Thymus (tissue), 11 donors: ENCODE results near the gene DCPS. TPM values are rescaled to one million over a fixed set of nuclear protein-coding genes. Genes with fewer than 3 reads are reported as not detected.

Experiments
- DNase-seq, 9 donors: peaks; one replicate each; pipeline ENCODE4 v3.0.0-alpha.2; 2013; ENCODE audit warnings: low spot score in 9 of 9, low read depth in 6 of 9, missing footprints in 1 of 9
- H3K27ac ChIP-seq, 2 donors: one replicate each; pipeline ENCODE4 v1.5.1; 2013; ENCODE audit warnings: control low read depth in 1 of 2, low read depth in 1 of 2, low read length in 1 of 2, mild to moderate bottlenecking in 1 of 2, moderate library complexity in 1 of 2
- H3K27me3 ChIP-seq, 2 donors: one replicate each; pipeline ENCODE4 v1.5.1; 2013; ENCODE audit warnings: low read length in 1 of 2; ENCODE audit not compliant: control insufficient read depth in 2 of 2, insufficient read depth in 1 of 2
- H3K36me3 ChIP-seq, 2 donors: one replicate each; pipeline ENCODE4 v1.5.1; 2013; ENCODE audit warnings: low read length in 1 of 2, mild to moderate bottlenecking in 1 of 2, moderate library complexity in 1 of 2; ENCODE audit not compliant: control insufficient read depth in 2 of 2, insufficient read depth in 2 of 2
- H3K4me1 ChIP-seq, 2 donors: one replicate each; pipeline ENCODE4 v1.5.1; 2013; ENCODE audit warnings: low read length in 2 of 2; ENCODE audit not compliant: control insufficient read depth in 2 of 2, insufficient read depth in 2 of 2
- H3K4me3 ChIP-seq, 2 donors: one replicate each; pipeline ENCODE4 v1.5.1; 2013; ENCODE audit warnings: low read length in 2 of 2, control low read depth in 1 of 2, mild to moderate bottlenecking in 1 of 2
- H3K9me3 ChIP-seq, 2 donors: one replicate each; pipeline ENCODE4 v1.5.1; 2013; ENCODE audit warnings: low read length in 1 of 2, mild to moderate bottlenecking in 1 of 2; ENCODE audit not compliant: control insufficient read depth in 2 of 2, insufficient read depth in 1 of 2
- WGBS: extraction: QIAGEN DNeasy Blood & Tissue Kit; methylation state at CpG from one replicate; pipeline ENCODE4 v1.1.7; 2013; 5-methylcytosine and 5-hydroxymethylcytosine counted together
- polyA plus RNA-seq: library from polyadenylated mRNA; stranded (reverse); fragments of 200-250 nt; gene quantifications from one replicate; pipeline ENCODE4 v1.2.3, GENCODE V29; 2013
- total RNA-seq: library from RNA; stranded (reverse); fragments of 120-200 nt; gene quantifications from one replicate; pipeline ENCODE4 v1.2.4, GENCODE V29; 2013
- donor health status: healthy.

DCPS gene
- total and polyA plus RNA-seq, 2 donors: 17.2 TPM

DNA sequence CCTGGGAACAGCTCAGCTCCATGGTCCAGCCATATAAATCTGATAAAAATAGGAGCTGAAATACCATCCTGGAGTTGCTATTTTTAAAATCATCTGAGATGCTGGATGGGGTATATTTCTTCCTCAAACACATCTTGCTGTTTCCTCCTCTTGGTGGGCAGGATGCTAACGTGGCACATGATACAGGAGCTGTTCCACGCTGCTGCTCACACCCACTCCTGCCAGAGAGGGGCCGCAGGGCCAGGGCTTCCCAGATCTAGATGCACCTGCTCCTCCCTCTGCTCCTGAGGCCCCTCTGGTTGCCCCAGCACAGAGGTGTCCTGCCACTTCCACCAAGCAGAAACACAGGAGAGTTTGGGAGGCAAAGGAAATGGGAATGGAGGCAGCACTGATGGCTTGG lies 48.3 kb downstream of the DCPS start:
- Histone ChIP-seq H3K27ac (no peak overlapping the region), H3K4me1 (peaks cover 9 to 47% of the 10 kb centered on the region in 2 donors), H3K27me3 (peaks cover 0 to 2% of the 10 kb centered on the region in 2 donors), H3K4me3 (no peak overlapping the region), H3K36me3 (peaks cover 0 to 6% of the 10 kb centered on the region in 2 donors), H3K9me3 (no peaks in the 10 kb centered on the region)
- DNase-seq: no peak
- 40% methylated on average over 3 of the region's 3 CpGs for whole genome bisulfite sequencing

DNA sequence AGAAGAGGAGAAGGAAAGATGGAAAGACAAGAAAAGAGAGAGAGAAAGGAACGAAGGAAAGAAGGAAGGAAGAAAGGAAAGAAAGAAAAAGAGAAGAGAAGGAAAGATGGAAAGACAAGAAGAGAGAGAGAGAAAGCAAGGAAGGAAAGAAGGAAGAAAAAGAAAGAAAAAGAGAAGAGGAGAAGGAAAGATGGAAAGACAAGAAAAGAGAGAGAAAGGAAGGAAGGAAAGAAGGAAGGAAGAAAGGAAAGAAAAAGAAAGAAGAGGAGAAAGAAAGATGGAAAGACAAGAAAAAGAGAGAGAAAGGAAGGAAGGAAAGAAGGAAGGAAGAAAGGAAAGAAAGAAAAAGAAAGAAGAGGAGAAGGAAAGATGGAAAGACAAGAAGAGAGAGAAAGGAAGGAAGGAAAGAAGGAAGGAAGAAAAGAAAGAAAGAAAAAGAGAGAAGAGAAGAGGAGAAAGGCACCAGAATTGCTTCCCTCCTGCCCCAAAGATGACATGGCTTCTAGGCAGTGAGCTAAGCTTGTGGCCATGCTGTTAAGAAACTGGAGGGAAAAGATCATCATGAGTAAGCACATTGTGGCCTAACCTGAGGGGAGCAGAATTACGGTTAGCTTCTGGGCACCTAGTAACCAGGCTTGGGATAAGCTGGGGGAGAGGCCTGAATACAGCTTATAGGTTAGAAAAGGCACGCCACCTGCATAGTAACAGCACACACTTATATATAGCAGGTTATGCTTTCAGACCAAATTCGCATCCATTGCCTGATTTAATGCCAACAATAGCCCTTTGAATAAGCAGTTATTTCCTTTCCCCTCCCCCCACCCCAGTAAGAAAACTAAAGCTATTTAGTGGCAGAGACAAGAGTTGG lies 49.3 kb downstream of the DCPS start:
- H3K9me3 ChIP-seq: no peaks in the 10 kb centered on the region
- peak overlapping the region in 1 of 2 donors; percentile 53 for H3K27ac ChIP-seq
- no peak overlapping the region for H3K4me3 ChIP-seq
- peaks cover 9 to 44% of the 10 kb centered on the region in 2 donors for H3K4me1 ChIP-seq
- H3K27me3 ChIP-seq: peaks cover 0 to 2% of the 10 kb centered on the region in 2 donors
- peak in 1 of 9 donors; percentile 51 for DNase-seq
- 55% methylated on average over 4 of the region's 4 CpGs for WGBS
- peaks cover 0 to 6% of the 10 kb centered on the region in 2 donors for H3K36me3 ChIP-seq

DNA sequence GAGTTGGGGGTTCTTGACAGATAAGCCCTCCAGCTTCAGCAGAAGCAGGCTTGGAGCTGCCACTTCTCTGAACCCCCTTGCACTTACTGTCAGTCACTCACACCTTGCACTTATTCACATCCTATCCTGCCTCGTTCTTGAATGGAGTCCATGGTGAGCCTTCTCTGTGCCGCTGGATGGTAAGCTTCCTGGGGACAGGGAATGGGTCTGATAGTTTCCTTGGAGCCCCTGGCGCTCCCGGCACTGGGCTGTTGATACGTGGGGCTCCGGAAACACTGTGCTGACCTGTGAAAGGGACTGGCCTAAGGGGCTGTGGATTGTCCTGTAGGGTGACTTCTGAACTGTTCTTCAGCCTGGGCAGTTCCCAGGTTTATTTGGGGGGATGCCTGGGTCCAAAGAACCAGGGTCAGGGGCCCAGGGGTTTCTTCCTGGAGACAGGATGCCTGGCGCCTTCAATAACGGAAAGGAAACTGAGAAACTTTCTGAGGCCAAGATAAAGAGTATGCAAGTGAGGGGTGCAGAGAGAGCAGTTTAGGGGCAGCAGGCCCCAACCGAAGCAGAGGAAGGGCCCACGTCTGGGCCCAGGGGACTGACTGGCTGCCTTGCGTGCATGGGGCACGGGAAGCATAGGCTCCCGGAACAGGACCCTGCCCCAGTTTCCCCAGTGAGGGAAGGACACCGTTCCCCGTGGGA lies 50.9 kb downstream of the DCPS start:
- H3K36me3 ChIP-seq: peaks cover 0 to 6% of the 10 kb centered on the region in 2 donors
- peaks cover 9 to 44% of the 10 kb centered on the region in 2 donors for H3K4me1 ChIP-seq
- H3K27me3 ChIP-seq: peaks cover 0 to 2% of the 10 kb centered on the region in 2 donors
- no peaks in the 10 kb centered on the region for H3K9me3 ChIP-seq
- DNase-seq: peak in 1 of 9 donors; percentile 50
- peak overlapping the region; percentile 34 to 48 for H3K27ac ChIP-seq
- 25% methylated on average over 15 of the region's 15 CpGs for WGBS
- H3K4me3 ChIP-seq: peak overlapping the region; percentile 83 to 87

DNA sequence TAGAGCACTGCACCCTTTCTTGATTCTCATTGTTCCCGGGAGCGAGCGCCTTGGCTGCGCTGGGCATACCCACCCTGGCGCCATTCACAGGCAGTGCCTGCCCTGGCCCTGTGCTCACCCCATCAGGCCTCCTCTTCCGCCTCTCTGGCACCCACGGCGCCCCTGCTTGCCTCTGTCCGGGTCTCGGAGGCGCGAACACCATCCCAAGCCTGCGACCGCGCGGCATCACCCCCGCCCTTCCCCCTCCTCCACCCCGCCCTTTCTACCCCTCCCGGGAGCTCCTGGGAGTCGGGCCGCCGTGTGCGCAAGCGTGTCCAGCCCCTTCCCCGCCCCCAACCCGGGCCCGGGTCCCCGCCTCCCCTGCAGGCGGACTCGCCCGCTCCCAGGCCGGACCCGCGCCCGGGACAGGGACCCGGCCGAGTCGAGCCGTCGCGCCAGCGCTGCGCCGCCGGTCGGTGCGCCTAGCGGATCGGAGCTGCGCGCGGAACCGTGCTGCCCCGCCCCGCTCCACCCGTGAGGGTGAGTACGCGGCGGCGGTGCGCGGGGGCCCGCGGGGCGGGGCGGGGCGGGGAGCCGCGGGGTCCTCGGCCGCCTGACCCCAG lies 51.6 kb downstream of the DCPS start, which contains the start of gene ST3GAL4:
Gene ST3GAL4, plus strand, starts transcription at position 363 of the 602 bp plus-strand sequence. CDS start 50,470 bp downstream, outside the sequence.
- peaks cover 0 to 4% of the 10 kb centered on the region in 2 donors for H3K36me3 ChIP-seq
- peak within 1 kb of the TSS; percentile 83 to 87 for H3K4me3 ChIP-seq
- H3K27ac ChIP-seq: peak within 1 kb of the TSS; percentile 34 to 56
- peaks cover 9 to 44% of the 10 kb centered on the region in 2 donors for H3K4me1 ChIP-seq
- WGBS: under 1% methylated on average over 71 of the region's 71 CpGs
- DNase-seq: peak in 4 of 9 donors; percentile 42 to 72 (median 54)
- peaks cover 0 to 2% of the 10 kb centered on the region in 2 donors for H3K27me3 ChIP-seq
- H3K9me3 ChIP-seq: no peaks in the 10 kb centered on the region

DNA sequence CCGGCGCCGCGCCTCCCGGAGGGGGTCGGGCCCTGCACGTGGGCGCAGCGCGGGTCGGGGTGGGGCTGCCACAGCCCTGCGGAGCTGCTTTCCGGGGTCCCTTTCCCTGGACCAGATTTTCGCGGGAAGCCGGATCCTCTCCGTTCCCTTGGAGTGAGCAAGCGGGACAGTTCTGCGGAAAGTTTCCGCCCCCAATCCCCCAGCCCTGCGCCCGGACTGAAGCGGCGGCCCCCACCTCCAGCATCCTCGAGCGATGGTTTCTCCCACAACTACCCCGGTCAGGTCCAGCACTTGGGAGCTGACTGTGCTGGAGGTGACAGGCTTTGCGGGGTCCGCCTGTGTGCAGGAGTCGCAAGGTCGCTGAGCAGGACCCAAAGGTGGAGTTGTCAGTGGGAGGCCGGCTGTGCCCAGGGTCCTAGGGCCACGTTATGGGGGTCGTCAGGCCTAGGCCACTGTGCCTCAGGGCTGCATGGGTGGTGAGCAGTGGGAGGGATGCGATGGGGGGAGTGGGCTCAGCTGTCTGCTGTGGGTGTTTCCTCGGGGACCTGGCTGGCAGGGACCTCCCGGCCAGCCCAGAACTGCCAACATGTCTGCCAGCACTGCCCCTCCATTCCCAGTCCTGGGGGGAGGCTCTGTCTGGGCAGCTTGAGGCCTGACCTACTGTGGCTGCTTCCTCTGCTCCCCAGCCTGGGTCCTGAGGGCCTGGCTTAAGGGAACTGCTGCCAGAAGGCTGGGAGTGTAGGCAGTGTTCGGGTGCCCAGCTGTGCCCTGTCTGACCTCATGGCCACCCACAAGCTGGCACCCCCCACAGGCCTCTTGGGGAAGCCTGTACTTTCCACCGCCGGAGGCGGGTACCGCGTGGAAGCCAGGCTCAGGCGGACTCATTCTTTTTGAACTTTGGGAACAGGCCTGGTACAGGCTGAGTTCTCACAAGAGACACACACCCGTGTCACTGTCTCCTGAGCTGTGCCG lies 52.4 kb downstream of the DCPS start:
- H3K36me3 ChIP-seq: no peaks in the 10 kb centered on the region
- DNase-seq: peak in 1 of 9 donors; percentile 34
- 9% methylated on average over 46 of the region's 46 CpGs for WGBS
- H3K9me3 ChIP-seq: no peaks in the 10 kb centered on the region
- H3K4me1 ChIP-seq: peaks cover 9 to 44% of the 10 kb centered on the region in 2 donors
- H3K27ac ChIP-seq: peak overlapping the region in 1 of 2 donors; percentile 0
- peaks cover 0 to 2% of the 10 kb centered on the region in 2 donors for H3K27me3 ChIP-seq
- peak overlapping the region; percentile 46 to 87 for H3K4me3 ChIP-seq

DNA sequence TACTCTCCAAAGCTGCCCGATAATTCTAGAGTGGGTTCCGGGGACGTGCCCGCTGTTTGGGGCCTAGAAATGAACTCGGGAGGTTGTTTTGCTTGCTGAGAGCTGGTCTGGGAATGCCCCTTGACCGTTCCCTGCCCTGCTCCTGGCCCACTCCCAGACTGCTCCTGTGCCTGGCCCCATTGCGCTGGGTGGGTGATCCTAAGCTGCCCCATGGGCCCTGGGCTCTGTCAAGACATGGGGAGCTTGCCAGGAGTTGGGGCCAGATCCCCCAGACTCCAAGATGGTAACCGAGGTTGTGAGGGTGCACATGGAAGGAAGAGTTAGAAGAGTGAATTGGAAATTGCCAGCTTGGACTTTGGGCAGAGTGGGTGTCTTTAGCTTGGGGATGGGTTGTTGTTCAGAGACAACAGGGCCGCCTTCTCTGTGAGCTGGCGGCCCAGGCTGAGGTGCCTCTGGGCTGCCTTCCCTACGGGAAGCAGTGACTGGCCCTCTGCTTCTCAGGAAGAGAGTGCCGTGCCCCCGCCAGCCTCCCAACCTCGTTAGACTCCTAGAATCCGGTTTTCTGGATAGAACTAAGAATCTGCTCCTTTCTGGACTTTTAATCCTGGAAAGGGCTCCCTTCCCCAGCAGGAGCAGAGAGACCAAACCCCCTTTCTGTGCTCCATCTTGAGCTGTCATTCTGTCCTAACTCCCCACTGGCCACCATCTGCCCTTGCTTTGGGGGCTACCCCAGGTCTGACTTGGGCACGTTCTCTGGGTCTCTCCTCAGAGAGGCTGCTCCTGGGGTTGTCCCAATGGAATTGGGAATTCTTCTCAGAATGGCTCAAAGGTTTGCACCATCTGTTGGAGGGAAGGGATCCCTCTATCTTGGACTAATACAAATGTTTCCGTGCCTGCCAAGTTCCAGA lies 53.4 kb downstream of the DCPS start:
- peaks cover 0 to 2% of the 10 kb centered on the region in 2 donors for H3K27me3 ChIP-seq
- no peak for DNase-seq
- no peak overlapping the region for H3K4me3 ChIP-seq
- no peaks in the 10 kb centered on the region for H3K9me3 ChIP-seq
- H3K27ac ChIP-seq: peak overlapping the region in 1 of 2 donors; percentile 43
- peaks cover 9 to 40% of the 10 kb centered on the region in 2 donors for H3K4me1 ChIP-seq
- H3K36me3 ChIP-seq: no peaks in the 10 kb centered on the region
- WGBS: 97% methylated on average over 17 of the region's 17 CpGs

DNA sequence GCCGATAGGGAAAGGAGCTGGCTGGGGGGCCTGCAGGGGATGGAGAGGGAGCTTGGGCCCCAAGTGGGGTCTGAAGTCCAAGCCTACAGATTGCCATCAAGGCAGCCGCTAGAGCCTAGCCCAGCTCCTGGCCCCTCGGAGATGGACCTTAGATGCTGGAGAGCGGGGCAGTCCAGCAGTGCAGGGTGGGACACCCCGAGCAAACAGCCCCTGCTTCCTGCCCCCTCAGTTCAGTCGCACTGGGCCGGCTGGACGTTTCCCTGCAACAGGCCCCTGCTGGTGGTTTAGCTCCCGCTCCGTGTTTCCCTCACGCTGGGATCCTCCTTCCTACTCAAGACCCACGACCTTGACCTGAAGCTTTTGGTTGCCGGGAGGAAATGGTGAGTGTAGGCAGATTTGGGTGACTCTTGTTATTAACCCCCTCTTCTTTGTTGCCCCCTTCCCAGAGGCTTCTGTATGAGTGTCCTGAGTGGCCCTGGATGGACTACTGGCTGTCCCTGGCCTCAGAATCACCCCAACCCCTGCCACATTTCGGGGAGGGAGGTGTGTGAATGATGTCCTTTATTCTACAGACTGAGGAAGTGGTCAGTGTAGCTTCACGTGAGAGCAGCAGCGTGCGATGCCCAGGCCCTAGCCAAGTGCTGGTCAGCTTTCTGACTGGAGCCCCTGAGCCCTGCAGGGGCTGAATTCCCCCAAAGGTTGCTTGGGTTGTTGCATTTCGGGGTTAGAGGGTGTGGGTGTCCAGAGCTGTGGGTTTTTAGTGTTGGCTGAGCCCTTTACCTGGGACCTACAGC lies 54.3 kb downstream of the DCPS start:
- WGBS: 96% methylated on average over 18 of the region's 18 CpGs
- Histone ChIP-seq H3K27me3 (peaks cover 0 to 2% of the 10 kb centered on the region in 2 donors), H3K4me3 (no peak overlapping the region)

More for the DNA sequence above, 54.3 kb downstream of the DCPS start:
- no peaks in the 10 kb centered on the region for H3K9me3 ChIP-seq
- no peaks in the 10 kb centered on the region for H3K36me3 ChIP-seq
- peaks cover 9 to 36% of the 10 kb centered on the region in 2 donors for H3K4me1 ChIP-seq
- H3K27ac ChIP-seq: no peak overlapping the region
- no peak for DNase-seq
